HEK293 (cell line): ENCODE data around the gene ZNF335.

Experiments
- CTCF ChIA-PET: fragments of 350-600 bp; formaldehyde crosslinking; extraction: SDS; loops from one replicate; lab custom pipeline; 2021; ENCODE audit warnings: antibody characterized with exemption; lab: Yijun Ruan, JAX
- POLR2A ChIA-PET: fragments of 300-600 bp; formaldehyde crosslinking; extraction: SDS; loops from one replicate; lab custom pipeline; 2020; ENCODE audit warnings: antibody characterized with exemption, inconsistent platforms; lab: Yijun Ruan, JAX
- H3K27ac ChIP-seq: fragments of 200-500 bp; sonication (Bioruptor generic); 2 replicates; pipeline ENCODE4 v1.5.1; 2014; ENCODE audit warnings: low read depth, low read length, control low read depth, inconsistent platforms; ENCODE audit errors: extremely low read depth
- H3K36me3 ChIP-seq, 2 experiments: fragments of 200-500 bp in 1 of 2; sonication (Bioruptor generic) in 1 of 2; 1 replicate in 1 of 2; 2 replicates in 1 of 2; pipeline ENCODE4 v1.5.1; 2014 to 2017; ENCODE audit warnings: inconsistent platforms in 2 of 2, low read length in 2 of 2; ENCODE audit not compliant: control insufficient read depth in 2 of 2, insufficient read depth in 1 of 2
- H3K4me1 ChIP-seq: fragments of 200-500 bp; sonication (Bioruptor generic); 2 replicates; pipeline ENCODE4 v1.5.1; 2014; ENCODE audit warnings: mild to moderate bottlenecking, low read length, inconsistent platforms; ENCODE audit not compliant: control insufficient read depth, insufficient read depth
- H3K4me3 ChIP-seq: 2 replicates; pipeline ENCODE4 v1.5.1; 2011; ENCODE audit warnings: low read depth, mild to moderate bottlenecking, control low read depth, low read length, moderate library complexity
- H3K9me3 ChIP-seq: fragments of 200-500 bp; sonication (Bioruptor generic); 2 replicates; pipeline ENCODE4 v1.5.1; 2014; ENCODE audit warnings: low read depth, low read length, inconsistent platforms; ENCODE audit not compliant: control insufficient read depth, insufficient read depth
- AEBP2 ChIP-seq: fragments of 450-650 bp; formaldehyde crosslinking; IDR thresholded peaks from 2 replicates; pipeline ENCODE4 v1.5.1; 2016; ENCODE audit warnings: missing biosample characterization, missing genetic modification characterization, borderline replicate concordance
- BCL11A ChIP-seq: fragments of 450-650 bp; formaldehyde crosslinking; IDR thresholded peaks from 2 replicates; pipeline ENCODE4 v1.5.1; 2016; ENCODE audit warnings: low read depth, missing biosample characterization, missing genetic modification characterization
- GFI1B ChIP-seq: fragments of 450-650 bp; formaldehyde crosslinking; IDR thresholded peaks from 2 replicates; pipeline ENCODE4 v1.5.1; 2016; ENCODE audit warnings: missing biosample characterization, missing genetic modification characterization
- PRDM1 ChIP-seq: fragments of 450-650 bp; formaldehyde crosslinking; IDR thresholded peaks from 2 replicates; pipeline ENCODE4; 2016; ENCODE audit warnings: missing biosample characterization, missing genetic modification characterization
- TRIM28 ChIP-seq: IDR thresholded peaks from 2 replicates; pipeline ENCODE4 v1.6.1; 2011; ENCODE audit warnings: low read length, control low read depth, borderline replicate concordance
- YY1 ChIP-seq: fragments of 450-650 bp; formaldehyde crosslinking; IDR thresholded peaks from 2 replicates; pipeline ENCODE4 v1.5.1; 2018; ENCODE audit warnings: missing biosample characterization, missing genetic modification characterization
- ZBTB21 ChIP-seq: fragments of 450-650 bp; formaldehyde crosslinking; IDR thresholded peaks from 2 replicates; pipeline ENCODE4 v1.5.1; 2017; ENCODE audit warnings: missing biosample characterization, missing genetic modification characterization
- ZBTB49 ChIP-seq: fragments of 450-650 bp; formaldehyde crosslinking; IDR thresholded peaks from 2 replicates; pipeline ENCODE4 v1.5.1; 2016; ENCODE audit warnings: missing biosample characterization, missing genetic modification characterization, low read depth
- ZIC2 ChIP-seq: fragments of 450-650 bp; formaldehyde crosslinking; IDR thresholded peaks from 2 replicates; pipeline ENCODE4 v1.5.1; 2016; ENCODE audit warnings: missing biosample characterization, missing genetic modification characterization
- ZNF174 ChIP-seq: fragments of 450-650 bp; formaldehyde crosslinking; IDR thresholded peaks from 2 replicates; pipeline ENCODE4 v1.5.0; 2017; ENCODE audit warnings: missing biosample characterization, mild to moderate bottlenecking, missing genetic modification characterization
- ZNF513 ChIP-seq: fragments of 450-650 bp; IDR thresholded peaks from 2 replicates; pipeline ENCODE4 v1.5.1; 2018; ENCODE audit warnings: missing biosample characterization, missing genetic modification characterization
- ZNF518A ChIP-seq: fragments of 450-650 bp; formaldehyde crosslinking; conservative IDR thresholded peaks from 2 replicates; pipeline ENCODE4 v1.5.1; 2016; ENCODE audit warnings: low read depth, missing biosample characterization, missing genetic modification characterization
- ZNF624 ChIP-seq: fragments of 450-650 bp; formaldehyde crosslinking; IDR thresholded peaks from 2 replicates; pipeline ENCODE4 v1.5.1; 2017; ENCODE audit warnings: missing biosample characterization, missing genetic modification characterization
- ZNF701 ChIP-seq: fragments of 450-650 bp; formaldehyde crosslinking; IDR thresholded peaks from 2 replicates; pipeline ENCODE4 v1.5.1; 2016; ENCODE audit warnings: missing biosample characterization, missing genetic modification characterization
- ZSCAN18 ChIP-seq: fragments of 450-650 bp; formaldehyde crosslinking; IDR thresholded peaks from 2 replicates; pipeline ENCODE4 v1.5.1; 2016; ENCODE audit warnings: missing biosample characterization, missing genetic modification characterization
- ZXDB ChIP-seq: fragments of 450-650 bp; formaldehyde crosslinking; IDR thresholded peaks from 2 replicates; pipeline ENCODE4 v1.5.1; 2016; ENCODE audit warnings: missing biosample characterization, missing genetic modification characterization

Gene ZNF335

GRCh38 chr20:45998761-45999160, 26.8 kb upstream of the ZNF335 start (continued):
- TF ChIP-seq ZIC2 (tag by site-specific recombination) (no peak), PRDM1 (tag by site-specific recombination) (no peak), ZNF701 (tag by site-specific recombination) (no peak), ZNF513 (no peak), ZNF174 (no peak)

GRCh38 chr20:45998337-45998736, 26.3 kb upstream of the ZNF335 start:
- Histone ChIP-seq H3K9me3 (no peaks in the 10 kb centered on the region), H3K36me3 (no peaks in the 10 kb centered on the region), H3K4me3 (no peak overlapping the region), H3K4me1 (no peaks in the 10 kb centered on the region), H3K27ac (no peak overlapping the region)
- no peak for TF ChIP-seq BCL11A (tag by site-specific recombination)
- no peak for TF ChIP-seq ZXDB
- no peak for TF ChIP-seq YY1 (tag by site-specific recombination)
- no peak for TF ChIP-seq AEBP2
- TF ChIP-seq ZNF513 = no peak
- no peak for TF ChIP-seq ZNF624
- TF ChIP-seq ZSCAN18 (tag by site-specific recombination) = no peak
- no peak for TF ChIP-seq ZBTB21 (tag by site-specific recombination)
- no peak for TF ChIP-seq ZBTB49
- no peak for TF ChIP-seq GFI1B
- no peak for TF ChIP-seq ZNF518A (tag by site-specific recombination)
- TF ChIP-seq TRIM28 = no peak
- POLR2A ChIA-PET = no interaction called here
- CTCF ChIA-PET = interaction anchor here (0.8 to 6.4 kb wide), 3 partner anchors 10 to 15 kb away, joined by 3 to 49 read pairs (median 7); no protein-coding TSS in a partner anchor
